ENCODE measurements around the gene OR2AG2.
"Not testable (repeated sequence)": the region's sequence is repeated elsewhere in the genome, so short reads cannot be mapped to it uniquely, and the experiment has no call there.

The OR2AG2 gene, protein sequence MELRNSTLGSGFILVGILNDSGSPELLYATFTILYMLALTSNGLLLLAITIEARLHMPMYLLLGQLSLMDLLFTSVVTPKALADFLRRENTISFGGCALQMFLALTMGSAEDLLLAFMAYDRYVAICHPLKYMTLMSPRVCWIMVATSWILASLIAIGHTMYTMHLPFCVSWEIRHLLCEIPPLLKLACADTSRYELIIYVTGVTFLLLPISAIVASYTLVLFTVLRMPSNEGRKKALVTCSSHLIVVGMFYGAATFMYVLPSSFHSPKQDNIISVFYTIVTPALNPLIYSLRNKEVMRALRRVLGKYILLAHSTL

DNA sequence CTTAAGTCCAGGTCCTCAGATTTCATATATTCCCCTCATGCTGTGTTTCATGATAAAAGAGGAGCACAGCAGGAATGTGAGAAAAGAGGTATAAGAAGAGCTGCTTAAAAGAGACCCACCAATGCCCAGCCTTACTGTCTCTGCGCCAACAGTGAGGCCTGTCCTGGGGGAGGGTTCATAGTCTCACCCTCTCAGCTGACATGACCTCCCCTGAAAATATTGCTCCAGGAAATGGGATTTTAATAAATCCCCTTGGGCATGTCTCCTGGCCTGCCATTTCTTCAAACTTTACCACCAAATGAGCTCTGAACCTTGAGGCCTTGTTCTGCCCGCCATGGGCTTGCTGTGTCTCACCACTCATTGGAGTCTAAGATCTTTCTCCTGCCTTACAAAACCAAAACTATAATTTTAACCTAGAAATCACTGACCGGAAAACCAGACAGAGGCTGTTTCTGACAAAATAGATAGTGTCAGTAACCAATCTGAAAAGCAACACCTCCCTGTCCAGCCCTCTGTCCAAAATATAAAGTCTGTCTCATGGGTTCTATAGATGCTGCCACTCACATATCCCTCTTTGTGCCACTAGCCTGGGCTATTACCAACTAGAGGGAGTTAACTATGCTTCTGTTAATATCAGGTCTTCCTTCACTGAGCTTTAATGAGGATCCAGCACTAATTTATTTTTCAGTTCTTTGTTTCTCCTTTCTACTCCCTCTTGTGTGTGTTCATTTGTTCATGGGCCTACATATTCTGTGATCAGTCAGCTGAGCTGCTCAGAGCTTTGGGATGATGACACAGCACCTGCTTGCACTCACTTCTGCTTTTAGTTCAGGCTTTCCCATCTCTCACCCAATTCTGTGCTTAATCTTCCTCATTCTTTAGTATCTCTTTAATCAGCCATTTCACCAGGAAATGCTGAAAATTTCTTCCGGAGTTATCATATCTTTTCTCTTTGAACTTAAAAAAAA, at the start of gene OR2AG2:
Gene OR2AG2 (minus strand): TSS at position 51 of the 968 bp plus-strand sequence. CDS start 3,019 bp downstream, outside the sequence.
- no peak for TF ChIP-seq ZNF274 (IDR thresholded peaks at IDR 0.05; ENCODE audit: low read depth, low read length)
- H3K4me3 ChIP-seq (ENCODE audit: low read length) = no peak within 1 kb of the TSS

GRCh38 chr11:6818967-6819366, 47.2 kb upstream of the OR2AG2 start:
- no peak overlapping the region for H3K4me3 ChIP-seq (ENCODE audit: low read length)
- no peak for TF ChIP-seq ZNF274 (IDR thresholded peaks at IDR 0.05; ENCODE audit: low read depth, low read length)

- H3K4me3 ChIP-seq (ENCODE audit: low read length) = no peak overlapping the region
- TF ChIP-seq ZNF274 (IDR thresholded peaks at IDR 0.05; ENCODE audit: low read depth, low read length) = no peak
These were observed 45.9 kb upstream of the OR2AG2 start for GRCh38 chr11:6817694-6818093.

GRCh38 chr11:6813656-6814055, 41.9 kb upstream of the OR2AG2 start:
- no peak overlapping the region for H3K4me3 ChIP-seq (ENCODE audit: low read length)
- TF ChIP-seq ZNF274 (IDR thresholded peaks at IDR 0.05; ENCODE audit: low read depth, low read length) = no peak

GRCh38 chr11:6812390-6813005, 40.7 kb upstream of the OR2AG2 start:
- H3K4me3 ChIP-seq (ENCODE audit: low read length) = no peak overlapping the region
- no peak for TF ChIP-seq ZNF274 (IDR thresholded peaks at IDR 0.05; ENCODE audit: low read depth, low read length)

DNA sequence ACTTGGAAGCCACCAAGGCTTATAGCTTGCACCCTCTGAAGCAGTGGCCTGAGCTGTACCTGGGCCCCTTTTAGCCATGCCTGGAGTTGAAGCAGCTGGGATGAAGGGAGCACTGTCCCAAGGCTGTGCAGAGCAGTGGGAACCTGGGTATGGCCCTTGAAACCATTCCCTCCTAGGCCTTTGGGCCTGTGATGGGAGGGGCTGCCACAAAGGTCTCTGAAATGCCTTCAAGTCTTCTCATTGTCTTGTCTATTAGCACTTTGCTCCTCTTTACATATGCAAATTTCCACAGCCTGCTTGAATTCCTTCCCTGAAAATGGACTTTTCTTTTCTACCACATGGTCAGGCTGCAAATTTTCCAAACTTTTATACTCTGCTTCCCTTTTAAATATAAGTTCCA, 29.3 kb upstream of the OR2AG2 start:
- not testable (repeated sequence) for H3K4me3 ChIP-seq (ENCODE audit: low read length)

DNA sequence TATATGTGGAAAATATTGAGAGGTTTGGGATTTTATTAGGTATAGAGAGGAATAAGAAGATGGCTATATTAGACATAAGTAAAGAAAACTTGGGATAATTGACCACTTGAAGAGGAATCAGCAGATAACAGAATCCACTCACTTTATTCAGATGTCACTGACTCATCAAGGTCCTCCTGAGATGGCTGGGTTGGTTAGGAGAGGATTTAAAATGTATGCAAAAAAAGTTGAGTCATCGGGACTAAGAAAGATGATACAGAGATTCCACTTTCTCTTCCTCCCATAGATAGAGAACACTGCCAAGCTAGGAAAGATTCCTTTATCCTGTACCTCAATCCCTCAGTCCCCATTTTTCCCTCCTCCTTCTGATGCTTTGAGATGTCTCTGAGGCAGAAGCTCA, 27.6 kb upstream of the OR2AG2 start, which contains the start of gene OR6A2:
Gene OR6A2 (minus strand): TSS at position 288 of the 400 bp plus-strand sequence. CDS start 3,981 bp downstream, outside the sequence.
- H3K4me3 ChIP-seq (ENCODE audit: low read length) = no peak within 1 kb of the TSS
- no peak for TF ChIP-seq ZNF274 (IDR thresholded peaks at IDR 0.05; ENCODE audit: low read depth, low read length)

DNA sequence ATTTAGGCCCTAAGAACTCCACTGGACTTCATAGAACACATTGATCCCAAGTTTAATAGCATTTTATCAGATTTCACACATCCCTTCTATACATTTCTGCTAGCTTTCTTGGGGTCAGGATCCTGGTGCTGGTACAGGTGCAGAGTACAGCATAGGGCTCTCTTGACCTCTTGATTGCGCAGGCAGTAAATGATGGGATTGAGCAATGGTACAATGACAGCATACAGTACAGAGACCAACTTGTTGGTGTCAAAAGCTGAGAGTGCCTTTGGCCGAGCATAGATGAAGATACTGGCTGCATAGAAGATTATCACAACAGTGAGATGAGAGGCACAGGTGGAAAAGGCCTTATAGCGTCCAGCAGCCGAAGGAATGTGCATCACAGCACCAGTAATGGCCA, 22.9 kb upstream of the OR2AG2 start:
- TF ChIP-seq ZNF274 (IDR thresholded peaks at IDR 0.05; ENCODE audit: low read depth, low read length) = no peak
- H3K4me3 ChIP-seq (ENCODE audit: low read length) = no peak overlapping the region

- no peak overlapping the region for H3K4me3 ChIP-seq (ENCODE audit: low read length)
- no peak for TF ChIP-seq ZNF274 (IDR thresholded peaks at IDR 0.05; ENCODE audit: low read depth, low read length)
These were observed 18.8 kb upstream of the OR2AG2 start for GRCh38 chr11:6790546-6790945.

- TF ChIP-seq ZNF274 (IDR thresholded peaks at IDR 0.05; ENCODE audit: low read depth, low read length) = no peak
- no peak within 1 kb of the TSS for H3K4me3 ChIP-seq (ENCODE audit: low read length)
These were observed 10.9 kb upstream of the OR2AG2 start, which contains the start of gene OR2AG1 for GRCh38 chr11:6782720-6783119. OR2AG1 (plus strand) TSS chr11:6783020; CDS start chr11:6785038, 2,018 bp downstream.

DNA sequence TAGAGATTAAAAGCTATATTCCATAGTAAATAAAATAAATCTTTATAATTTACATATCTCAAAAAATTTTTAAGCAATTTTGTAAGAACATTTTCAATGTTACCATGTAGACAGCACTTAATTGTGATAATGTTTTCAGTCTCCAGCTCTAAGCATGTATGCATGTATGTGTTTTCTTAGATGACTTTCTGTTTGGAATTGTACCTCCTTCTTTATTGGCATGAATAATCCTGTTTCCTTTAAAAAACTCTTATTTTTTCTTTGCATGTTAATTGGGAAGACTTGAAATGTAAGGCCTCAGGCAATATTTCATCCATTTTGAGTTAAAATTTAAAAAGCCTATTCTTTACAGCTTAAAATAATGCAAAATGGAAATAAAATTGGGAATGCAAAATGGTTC, 9.1 kb upstream of the OR2AG2 start:
- TF ChIP-seq ZNF274 (IDR thresholded peaks at IDR 0.05; ENCODE audit: low read depth, low read length) = no peak
- no peak overlapping the region for H3K4me3 ChIP-seq (ENCODE audit: low read length)

GRCh38 chr11:6778518-6778917, 6.7 kb upstream of the OR2AG2 start:
- no peak overlapping the region for H3K4me3 ChIP-seq (ENCODE audit: low read length)
- TF ChIP-seq ZNF274 (IDR thresholded peaks at IDR 0.05; ENCODE audit: low read depth, low read length) = no peak

DNA sequence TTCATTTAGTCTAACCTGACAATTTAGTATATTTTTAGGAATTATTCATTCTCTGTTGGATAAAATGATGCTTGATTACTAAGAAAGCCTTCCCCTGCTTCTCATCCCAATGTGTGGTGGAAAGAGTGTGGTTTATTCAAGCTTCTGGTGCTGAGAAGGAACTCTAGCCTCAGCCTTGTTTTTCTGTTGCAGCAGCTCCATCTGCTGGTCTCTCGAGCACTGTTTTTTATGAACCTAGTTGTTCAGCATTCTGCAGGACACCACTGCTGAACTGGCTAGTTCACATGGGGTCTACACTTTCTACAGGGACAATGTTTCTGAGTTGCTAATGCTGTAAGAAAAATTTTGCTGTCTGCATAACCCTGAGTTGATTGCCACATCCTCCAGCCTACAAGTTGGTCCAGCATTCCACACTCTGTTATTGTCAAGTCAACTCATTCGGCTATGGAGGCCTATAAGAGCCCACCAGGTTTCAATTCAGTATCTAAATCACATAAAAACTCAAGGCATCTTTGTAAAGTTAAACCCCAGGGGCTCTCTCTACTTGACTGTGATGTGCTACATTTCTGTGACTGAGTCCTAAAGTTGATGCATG, 14.3 kb downstream of the OR2AG2 start:
- no peak for TF ChIP-seq ZNF274 (IDR thresholded peaks at IDR 0.05; ENCODE audit: low read depth, low read length)
- H3K4me3 ChIP-seq (ENCODE audit: low read length) = no peak overlapping the region

DNA sequence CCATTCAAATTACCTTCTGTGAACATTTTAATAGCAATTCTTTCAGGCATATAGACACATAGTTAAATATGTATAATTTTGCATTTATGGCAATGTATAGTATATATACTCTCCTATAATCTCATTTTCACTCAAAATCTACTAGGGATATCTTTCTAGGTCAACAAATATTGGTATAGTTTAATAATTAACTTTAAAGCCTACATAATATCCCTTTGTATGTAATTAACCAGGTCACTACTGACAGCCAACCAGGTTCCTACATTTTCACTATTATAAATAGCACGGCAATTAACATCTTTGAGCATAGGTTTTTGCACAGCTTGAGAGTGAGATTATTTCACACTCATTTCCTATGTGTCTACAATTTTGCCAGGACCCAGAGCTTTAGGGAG, 15.8 kb downstream of the OR2AG2 start:
- no peak overlapping the region for H3K4me3 ChIP-seq (ENCODE audit: low read length)
- no peak for TF ChIP-seq ZNF274 (IDR thresholded peaks at IDR 0.05; ENCODE audit: low read depth, low read length)
